Activated CD8-positive, alpha-beta T cell treated with anti-CD3 and anti-CD28 coated beads, Interleukin-2, amount 10 ng/mL, durations not matched to agents 7 days and 5 days (primary cell): ENCODE data around the gene DUOXA1. TPM values are rescaled to one million over a fixed set of nuclear protein-coding genes. Genes with fewer than 3 reads are reported as not detected.

Experiments used
- ATAC-seq: fragments of 150-1000 bp; cut with Tn5 transposase; one replicate; pipeline ENCODE4 v1.10.0; 2021; ENCODE audit warnings: moderate library complexity
- CTCF ChIA-PET: fragments of 350-600 bp; sonication (Branson Sonifier 250); formaldehyde crosslinking; loops from one replicate; lab custom pipeline; 2021; ENCODE audit warnings: antibody characterized with exemption; lab: Charles Lee
- POLR2A ChIA-PET: fragments of 350-600 bp; sonication (Branson Sonifier 250); formaldehyde crosslinking; loops from one replicate; lab custom pipeline; 2021; ENCODE audit warnings: antibody characterized with exemption; lab: Charles Lee
- DNase-seq: peaks from one replicate; pipeline ENCODE4 v3.0.0-alpha.2; 2020
- H3K27ac Mint-ChIP-seq: one replicate; pipeline ENCODE4 v1.8.0; 2021; ENCODE audit warnings: mild to moderate bottlenecking, mixed read lengths
- H3K27me3 Mint-ChIP-seq: one replicate; pipeline ENCODE4 v1.8.0; 2021; ENCODE audit warnings: low read depth, mixed read lengths
- H3K36me3 Mint-ChIP-seq: one replicate; pipeline ENCODE4 v1.8.0; 2021; ENCODE audit warnings: low read depth, mixed read lengths
- H3K4me1 Mint-ChIP-seq: one replicate; pipeline ENCODE4 v1.8.0; 2021; ENCODE audit warnings: low read depth, mixed read lengths
- H3K4me3 Mint-ChIP-seq: one replicate; pipeline ENCODE4 v1.8.0; 2021; ENCODE audit warnings: mild to moderate bottlenecking, mixed read lengths
- H3K9me3 Mint-ChIP-seq: one replicate; pipeline ENCODE4 v1.8.0; 2022; ENCODE audit warnings: mixed read lengths; ENCODE audit not compliant: insufficient read depth
- total RNA-seq, 2 experiments: library from RNA; stranded (reverse); gene quantifications; one replicate each; pipeline ENCODE4 v1.2.3, GENCODE V29; 2021

Gene DUOXA1
- total RNA-seq, 2 experiments from 2014 or later = not detected

- ChIA-PET POLR2A (interaction anchor here (0.6 to 3.0 kb wide), 4 partner anchors 33 to 237 kb away, joined by 3 to 11 read pairs (median 6); no protein-coding TSS in a partner anchor), CTCF (interaction anchor here (0.8 to 13.2 kb wide), 8 partner anchors 11 to 233 kb away, joined by 3 to 191 read pairs (median 4); no protein-coding TSS in a partner anchor)
- DNase-seq = no peak
- H3K27me3 Mint-ChIP-seq = no peaks in the 10 kb centered on the region
- H3K4me3 Mint-ChIP-seq = peak overlapping the region; percentile 78
- peaks cover 20% of the 10 kb centered on the region for H3K4me1 Mint-ChIP-seq
- no peaks in the 10 kb centered on the region for H3K36me3 Mint-ChIP-seq
- no peak for ATAC-seq
- peak overlapping the region; percentile 83 for H3K27ac Mint-ChIP-seq
- H3K9me3 Mint-ChIP-seq = no peaks in the 10 kb centered on the region
Measured at GRCh38 chr15:45165536-45165935, 35.9 kb upstream of the DUOXA1 start.

- Mint-ChIP-seq H3K4me1 (peaks cover 20% of the 10 kb centered on the region), H3K4me3 (peak overlapping the region; percentile 13), H3K9me3 (no peaks in the 10 kb centered on the region), H3K27me3 (no peaks in the 10 kb centered on the region), H3K36me3 (no peaks in the 10 kb centered on the region), H3K27ac (peak overlapping the region; percentile 83)
- ChIA-PET POLR2A (interaction anchor here (1.3 to 3.0 kb wide), 3 partner anchors 33 to 36 kb away, joined by 9 to 16 read pairs (median 11); no protein-coding TSS in a partner anchor), CTCF (interaction anchor here (1.1 to 13.2 kb wide), 10 partner anchors 12 to 245 kb away, joined by 3 to 191 read pairs (median 8); no protein-coding TSS in a partner anchor)
- DNase-seq (no peak), ATAC-seq (no peak)
Measured at GRCh38 chr15:45164914-45165313, 35.2 kb upstream of the DUOXA1 start.

- Mint-ChIP-seq H3K36me3 (no peaks in the 10 kb centered on the region), H3K4me1 (peaks cover 20% of the 10 kb centered on the region), H3K9me3 (no peaks in the 10 kb centered on the region), H3K4me3 (no peak overlapping the region), H3K27ac (no peak overlapping the region), H3K27me3 (no peaks in the 10 kb centered on the region)
- CTCF ChIA-PET = interaction anchor here (0.9 to 13.2 kb wide), 26 partner anchors 8 to 310 kb away, joined by 3 to 191 read pairs (median 6); a partner anchor contains a TSS
- ATAC-seq = no peak
- POLR2A ChIA-PET = interaction anchor here (0.7 to 3.0 kb wide), 6 partner anchors 20 to 359 kb away, joined by 3 to 16 read pairs (median 8); a partner anchor contains a TSS
- DNase-seq = no peak
Measured at GRCh38 chr15:45163508-45163856, 33.8 kb upstream of the DUOXA1 start.

GRCh38 chr15:45162771-45163507 is 33.3 kb upstream of the DUOXA1 start:
- CTCF ChIA-PET = interaction anchor here (0.8 to 13.2 kb wide), 27 partner anchors 9 to 423 kb away, joined by 3 to 191 read pairs (median 6); a partner anchor contains a TSS
- POLR2A ChIA-PET = interaction anchor here (0.7 to 3.0 kb wide), 6 partner anchors 17 to 240 kb away, joined by 3 to 16 read pairs (median 8); a partner anchor contains a TSS
- Mint-ChIP-seq H3K27ac (no peak overlapping the region), H3K4me1 (peaks cover 23% of the 10 kb centered on the region), H3K9me3 (no peaks in the 10 kb centered on the region), H3K36me3 (no peaks in the 10 kb centered on the region), H3K4me3 (no peak overlapping the region), H3K27me3 (no peaks in the 10 kb centered on the region)
- ATAC-seq (peak; percentile 29), DNase-seq (peak; percentile 78)

GRCh38 chr15:45161666-45162065 is 32.0 kb upstream of the DUOXA1 start:
- Mint-ChIP-seq H3K4me1 (peaks cover 23% of the 10 kb centered on the region), H3K4me3 (no peak overlapping the region), H3K27me3 (no peaks in the 10 kb centered on the region), H3K9me3 (no peaks in the 10 kb centered on the region), H3K36me3 (no peaks in the 10 kb centered on the region), H3K27ac (no peak overlapping the region)
- ChIA-PET CTCF (interaction anchor here (1.0 to 13.2 kb wide), 3 partner anchors 44 to 236 kb away, joined by 3 to 191 read pairs (median 50); no protein-coding TSS in a partner anchor), POLR2A (interaction anchor here (0.6 kb wide), 1 partner anchor 566 kb away, joined by 3 read pairs; no protein-coding TSS in a partner anchor)
- DNase-seq (no peak), ATAC-seq (no peak)

- H3K4me3 Mint-ChIP-seq = no peak overlapping the region
- H3K27me3 Mint-ChIP-seq = no peaks in the 10 kb centered on the region
- POLR2A ChIA-PET = no interaction called here
- no peaks in the 10 kb centered on the region for H3K9me3 Mint-ChIP-seq
- H3K4me1 Mint-ChIP-seq = peaks cover 6% of the 10 kb centered on the region
- DNase-seq (no peak), ATAC-seq (peak; percentile 50)
- H3K27ac Mint-ChIP-seq = no peak overlapping the region
- CTCF ChIA-PET = no interaction called here
- H3K36me3 Mint-ChIP-seq = no peaks in the 10 kb centered on the region
Measured at GRCh38 chr15:45157974-45158373, 28.3 kb upstream of the DUOXA1 start.

GRCh38 chr15:45156744-45157455 is 27.2 kb upstream of the DUOXA1 start:
- DNase-seq = no peak
- ChIA-PET POLR2A (interaction anchor here (0.7 to 1.4 kb wide), 2 partner anchors 11 to 96 kb away, joined by 3 to 4 read pairs; no protein-coding TSS in a partner anchor), CTCF (interaction anchor here (0.9 to 1.1 kb wide), 2 partner anchors 39 to 41 kb away, joined by 3 to 4 read pairs; no protein-coding TSS in a partner anchor)
- Mint-ChIP-seq H3K36me3 (peaks cover 5% of the 10 kb centered on the region), H3K4me3 (no peak overlapping the region), H3K27me3 (no peaks in the 10 kb centered on the region), H3K4me1 (peaks cover 6% of the 10 kb centered on the region), H3K27ac (no peak overlapping the region), H3K9me3 (no peaks in the 10 kb centered on the region)
- no peak for ATAC-seq

GRCh38 chr15:45155739-45156138 is 26.1 kb upstream of the DUOXA1 start:
- POLR2A ChIA-PET = no interaction called here
- CTCF ChIA-PET = interaction anchor here (0.9 kb wide), 1 partner anchor 43 kb away, joined by 3 read pairs; no protein-coding TSS in a partner anchor
- peaks cover 6% of the 10 kb centered on the region for H3K4me1 Mint-ChIP-seq
- ATAC-seq (no peak), DNase-seq (no peak)
- H3K36me3 Mint-ChIP-seq = peaks cover 5% of the 10 kb centered on the region
- no peaks in the 10 kb centered on the region for H3K9me3 Mint-ChIP-seq
- no peak overlapping the region for H3K4me3 Mint-ChIP-seq
- no peaks in the 10 kb centered on the region for H3K27me3 Mint-ChIP-seq
- H3K27ac Mint-ChIP-seq = no peak overlapping the region

GRCh38 chr15:45151998-45152828 is 22.5 kb upstream of the DUOXA1 start:
- Mint-ChIP-seq H3K36me3 (peaks cover 5% of the 10 kb centered on the region), H3K27ac (no peak overlapping the region), H3K4me3 (no peak overlapping the region), H3K4me1 (no peaks in the 10 kb centered on the region), H3K9me3 (no peaks in the 10 kb centered on the region), H3K27me3 (no peaks in the 10 kb centered on the region)
- ChIA-PET CTCF (no interaction called here), POLR2A (interaction anchor here (1.5 kb wide), 1 partner anchor 49 kb away, joined by 3 read pairs; no protein-coding TSS in a partner anchor)
- DNase-seq = no peak
- no peak for ATAC-seq

GRCh38 chr15:45150997-45151396 is 21.3 kb upstream of the DUOXA1 start:
- ChIA-PET POLR2A (interaction anchor here (1.5 kb wide), 1 partner anchor 50 kb away, joined by 3 read pairs; no protein-coding TSS in a partner anchor), CTCF (no interaction called here)
- H3K36me3 Mint-ChIP-seq = peaks cover 5% of the 10 kb centered on the region
- ATAC-seq (no peak), DNase-seq (no peak)
- H3K27ac Mint-ChIP-seq = no peak overlapping the region
- H3K9me3 Mint-ChIP-seq = no peaks in the 10 kb centered on the region
- no peaks in the 10 kb centered on the region for H3K4me1 Mint-ChIP-seq
- no peaks in the 10 kb centered on the region for H3K27me3 Mint-ChIP-seq
- H3K4me3 Mint-ChIP-seq = no peak overlapping the region
